Suprapubic skin (tissue), 4 donors: ENCODE results near the gene NUCB1. TPM values are rescaled to one million over a fixed set of nuclear protein-coding genes. Genes with fewer than 3 reads are reported as not detected.
"Not testable (repeated sequence)": the region's sequence is repeated elsewhere in the genome, so short reads cannot be mapped to it uniquely, and the experiment has no call there.

ENCODE experiments used
- DNase-seq, 2 donors: peaks; one replicate each; pipeline ENCODE4 v3.0.0-alpha.2; 2019; ENCODE audit warnings: low spot score in 2 of 2
- H3K27ac ChIP-seq: fragments of 200-600 bp; sonication (generic); one replicate; pipeline ENCODE4 v1.5.1; 2019
- H3K27me3 ChIP-seq: fragments of 200-600 bp; sonication (generic); one replicate; pipeline ENCODE4 v1.5.1; 2019
- H3K36me3 ChIP-seq: fragments of 200-600 bp; sonication (generic); one replicate; pipeline ENCODE4 v1.5.1; 2019
- H3K4me1 ChIP-seq: fragments of 200-600 bp; sonication (generic); one replicate; pipeline ENCODE4 v1.5.1; 2019
- H3K4me3 ChIP-seq: fragments of 200-600 bp; sonication (generic); one replicate; pipeline ENCODE4 v1.5.1; 2019; ENCODE audit warnings: mild to moderate bottlenecking
- H3K9me3 ChIP-seq: fragments of 200-600 bp; sonication (generic); one replicate; pipeline ENCODE4 v1.5.1; 2019
- EP300 ChIP-seq: sonication (generic); formaldehyde crosslinking; IDR thresholded peaks from one replicate; pipeline ENCODE4 v1.6.1; 2017; ENCODE audit warnings: antibody characterized with exemption
- POLR2A ChIP-seq, 2 donors: fragments of 450-650 bp; IDR thresholded peaks; one replicate each; pipeline ENCODE4 v1.6.1; 2017; ENCODE audit warnings: antibody characterized with exemption in 2 of 2, mild to moderate bottlenecking in 2 of 2, moderate library complexity in 2 of 2
- POLR2AphosphoS5 ChIP-seq, 3 donors: sonication (generic); formaldehyde crosslinking; IDR thresholded peaks; one replicate each; pipeline ENCODE4 v1.6.1; 2017; ENCODE audit warnings: antibody characterized with exemption in 3 of 3
- WGBS: methylation state at CpG from one replicate; pipeline ENCODE4 v1.1.5; 2018; 5-methylcytosine and 5-hydroxymethylcytosine counted together
- total RNA-seq, 4 donors: library from RNA; depleted of rRNA; stranded (reverse); fragments of >200 nt; gene quantifications; one replicate each; pipeline ENCODE4 v1.1.0, GENCODE V29; 2016
- TF ChIP-seq, protein P1 (sequence below), 2 donors: fragments of 200-600 bp in 1 of 2; fragments of 450-650 bp in 1 of 2; sonication (generic) in 1 of 2; IDR thresholded peaks; one replicate each; pipeline ENCODE4 v1.5.1; 2016 to 2019; ENCODE audit warnings: antibody characterized with exemption in 2 of 2, mild to moderate bottlenecking in 1 of 2, moderate library complexity in 1 of 2

The NUCB1 gene
- total RNA-seq, 4 donors from 2014 or later: 132 to 220 (median 204) TPM

- peaks cover 67% of the 10 kb centered on the region for H3K36me3 ChIP-seq
- H3K27ac ChIP-seq: no peak overlapping the region
Measured at GRCh38 chr19:48905664-48906063, 5.6 kb downstream of the NUCB1 start.

DNA sequence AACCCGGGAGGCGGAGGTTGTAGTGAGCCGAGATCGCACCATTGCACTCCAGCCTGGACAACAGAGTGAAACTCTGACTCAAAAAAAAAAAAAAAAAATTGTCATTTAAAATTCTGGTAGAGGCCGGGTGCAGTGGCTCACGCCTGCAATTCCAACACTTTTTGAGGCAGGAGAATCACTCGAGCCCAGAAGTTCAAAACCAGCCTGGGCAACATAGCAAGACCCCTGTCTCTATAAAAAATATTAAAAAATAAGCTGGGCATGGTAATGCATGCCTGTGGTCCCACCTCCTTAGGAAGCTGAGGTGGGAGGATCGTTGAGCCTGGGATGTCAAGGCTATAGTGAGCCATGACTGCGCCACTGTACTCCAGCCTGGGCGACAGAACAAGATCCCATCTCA, 6.2 kb downstream of the NUCB1 start:
- no peak overlapping the region for H3K27ac ChIP-seq

More at GRCh38 chr19:48905664-48906063, 5.6 kb downstream of the NUCB1 start:
- 93% methylated on average over 13 of the region's 14 CpGs for WGBS
- no peak for DNase-seq
- TF ChIP-seq POLR2AphosphoS5 (IDR thresholded peaks at IDR 0.05): no peak
- TF ChIP-seq, protein P1, sequence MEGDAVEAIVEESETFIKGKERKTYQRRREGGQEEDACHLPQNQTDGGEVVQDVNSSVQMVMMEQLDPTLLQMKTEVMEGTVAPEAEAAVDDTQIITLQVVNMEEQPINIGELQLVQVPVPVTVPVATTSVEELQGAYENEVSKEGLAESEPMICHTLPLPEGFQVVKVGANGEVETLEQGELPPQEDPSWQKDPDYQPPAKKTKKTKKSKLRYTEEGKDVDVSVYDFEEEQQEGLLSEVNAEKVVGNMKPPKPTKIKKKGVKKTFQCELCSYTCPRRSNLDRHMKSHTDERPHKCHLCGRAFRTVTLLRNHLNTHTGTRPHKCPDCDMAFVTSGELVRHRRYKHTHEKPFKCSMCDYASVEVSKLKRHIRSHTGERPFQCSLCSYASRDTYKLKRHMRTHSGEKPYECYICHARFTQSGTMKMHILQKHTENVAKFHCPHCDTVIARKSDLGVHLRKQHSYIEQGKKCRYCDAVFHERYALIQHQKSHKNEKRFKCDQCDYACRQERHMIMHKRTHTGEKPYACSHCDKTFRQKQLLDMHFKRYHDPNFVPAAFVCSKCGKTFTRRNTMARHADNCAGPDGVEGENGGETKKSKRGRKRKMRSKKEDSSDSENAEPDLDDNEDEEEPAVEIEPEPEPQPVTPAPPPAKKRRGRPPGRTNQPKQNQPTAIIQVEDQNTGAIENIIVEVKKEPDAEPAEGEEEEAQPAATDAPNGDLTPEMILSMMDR (IDR thresholded peaks at IDR 0.05): no peak
- Histone ChIP-seq H3K4me3 (no peak overlapping the region), H3K4me1 (peaks cover 25% of the 10 kb centered on the region), H3K27me3 (no peaks in the 10 kb centered on the region), H3K9me3 (no peaks in the 10 kb centered on the region)

DNA sequence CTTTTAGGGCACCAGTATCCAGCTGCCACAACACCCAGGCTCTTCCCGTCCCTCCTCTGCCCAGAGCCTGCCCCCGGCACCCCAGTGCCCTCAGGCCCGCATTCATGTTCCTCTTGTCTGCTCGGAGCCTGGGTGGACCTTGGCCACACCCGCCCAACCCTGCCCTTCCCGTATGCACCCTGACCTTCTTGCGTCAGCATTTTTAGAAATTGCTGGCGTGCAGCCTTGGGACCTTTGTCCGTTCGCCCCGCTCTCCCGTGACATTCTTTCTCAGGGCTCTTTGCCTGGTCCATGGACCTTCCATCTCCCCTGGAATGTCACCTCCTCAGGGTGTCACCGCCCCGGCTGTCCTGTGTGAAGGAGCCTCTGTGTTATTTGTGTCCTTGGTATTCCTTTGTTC, 7.6 kb downstream of the NUCB1 start:
- no peak for DNase-seq
- Histone ChIP-seq H3K36me3 (peaks cover 88% of the 10 kb centered on the region), H3K27me3 (no peaks in the 10 kb centered on the region), H3K4me3 (no peak overlapping the region), H3K9me3 (no peaks in the 10 kb centered on the region), H3K4me1 (peaks cover 8% of the 10 kb centered on the region), H3K27ac (no peak overlapping the region)
- TF ChIP-seq POLR2A (IDR thresholded peaks at IDR 0.05) (no peak), POLR2AphosphoS5 (IDR thresholded peaks at IDR 0.05) (no peak), EP300 (no peak)
- TF ChIP-seq, protein P1 (IDR thresholded peaks at IDR 0.05): no peak
- WGBS: 77% methylated on average over 14 of the region's 14 CpGs

More for the DNA sequence above, 6.2 kb downstream of the NUCB1 start:
- H3K9me3 ChIP-seq: no peaks in the 10 kb centered on the region
- H3K27me3 ChIP-seq: no peaks in the 10 kb centered on the region
- DNase-seq: no peak
- 97% methylated on average over 10 of the region's 10 CpGs for WGBS
- TF ChIP-seq, protein P1 (IDR thresholded peaks at IDR 0.05): no peak
- TF ChIP-seq POLR2AphosphoS5 (IDR thresholded peaks at IDR 0.05) (no peak), POLR2A (IDR thresholded peaks at IDR 0.05) (no peak), EP300 (no peak)
- no peak overlapping the region for H3K4me3 ChIP-seq
- peaks cover 74% of the 10 kb centered on the region for H3K36me3 ChIP-seq
- peaks cover 19% of the 10 kb centered on the region for H3K4me1 ChIP-seq

DNA sequence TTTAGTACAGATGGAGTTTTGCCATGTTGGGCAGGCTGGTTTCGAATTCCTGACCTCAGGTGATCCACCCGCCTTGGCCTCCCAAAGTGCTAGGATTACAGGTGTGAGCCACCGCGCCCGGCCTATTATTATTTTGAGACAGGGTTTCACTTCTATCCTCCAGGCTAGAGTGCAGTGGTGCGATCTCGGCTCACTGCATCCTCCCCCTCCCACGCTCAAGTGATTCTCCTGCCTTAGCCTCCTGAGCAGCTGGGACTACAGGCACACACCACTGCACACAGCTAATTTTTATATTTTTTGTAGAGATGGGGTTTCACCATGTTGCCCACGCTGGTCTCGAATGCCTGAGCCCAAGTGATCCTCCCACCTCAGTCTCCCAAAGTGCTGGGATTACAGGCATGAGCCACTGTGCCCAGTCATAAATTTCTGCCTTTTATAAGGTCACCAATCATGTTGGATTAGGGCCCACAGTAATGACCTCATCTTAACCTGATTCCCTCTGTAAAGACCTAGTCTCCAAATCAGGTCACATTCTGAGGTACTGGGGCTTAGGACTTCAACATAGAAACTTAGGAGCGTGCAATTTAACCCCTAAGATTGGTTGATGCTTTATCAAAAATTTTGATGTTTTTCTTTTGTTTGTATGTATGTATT, 9.4 kb downstream of the NUCB1 start:
- not testable (repeated sequence) for DNase-seq
- 96% methylated on average over 11 of the region's 11 CpGs for WGBS

DNA sequence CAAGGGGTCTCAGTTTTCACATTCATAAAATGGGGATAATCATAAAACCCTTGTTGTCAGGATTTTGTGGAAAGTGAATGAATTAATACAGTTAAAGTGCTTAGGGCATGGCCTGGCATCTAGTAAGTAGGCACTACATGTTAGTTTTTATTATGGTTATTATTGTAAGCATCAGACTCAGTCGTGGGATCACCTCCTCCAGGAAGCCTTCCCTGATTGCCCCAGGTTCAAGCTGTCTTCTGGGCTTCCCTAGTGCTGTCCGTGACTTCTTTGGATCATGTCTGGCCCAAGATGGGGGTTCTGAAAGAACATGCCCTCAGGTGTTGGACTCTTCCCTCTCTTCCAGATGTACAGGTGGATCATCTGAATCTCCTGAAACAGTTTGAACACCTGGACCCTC, 10.7 kb downstream of the NUCB1 start:
- WGBS: 86% methylated on average over 2 of the region's 2 CpGs
- H3K36me3 ChIP-seq: peaks cover 99% of the 10 kb centered on the region
- no peaks in the 10 kb centered on the region for H3K27me3 ChIP-seq

More for the DNA sequence above, 9.4 kb downstream of the NUCB1 start:
- H3K4me1 ChIP-seq, H3K27me3 ChIP-seq, H3K4me3 ChIP-seq, H3K27ac ChIP-seq, H3K9me3 ChIP-seq: not testable (repeated sequence)
- H3K36me3 ChIP-seq: peaks cover 99% of the 10 kb centered on the region

More for the DNA sequence above, 10.7 kb downstream of the NUCB1 start:
- Histone ChIP-seq H3K9me3 (no peaks in the 10 kb centered on the region), H3K4me3 (no peak overlapping the region), H3K4me1 (peaks cover 2% of the 10 kb centered on the region), H3K27ac (no peak overlapping the region)
- DNase-seq: no peak
- TF ChIP-seq POLR2A (IDR thresholded peaks at IDR 0.05) (no peak), EP300 (no peak), POLR2AphosphoS5 (IDR thresholded peaks at IDR 0.05) (no peak)
- TF ChIP-seq, protein P1 (IDR thresholded peaks at IDR 0.05): no peak
